Adipocyte (in vitro differentiated cells): ENCODE results near the gene BTBD2.

Source experiments
- DNase-seq: peaks from one replicate; pipeline ENCODE4 v3.0.0-alpha.2; 2015; ENCODE audit warnings: low read depth
- H3K27me3 ChIP-seq: replicated peaks from 2 replicates; pipeline ENCODE4 v1.7.0; 2013; ENCODE audit warnings: mild to moderate bottlenecking, low read length, moderate library complexity; ENCODE audit not compliant: control insufficient read depth, insufficient read depth
- H3K36me3 ChIP-seq: 2 replicates; pipeline ENCODE4 v1.7.0; 2013; ENCODE audit warnings: low read length, mild to moderate bottlenecking, moderate library complexity; ENCODE audit not compliant: control insufficient read depth, insufficient read depth, severe bottlenecking
- H3K4me1 ChIP-seq: 2 replicates; pipeline ENCODE4 v1.7.0; 2013; ENCODE audit warnings: mild to moderate bottlenecking, low read length, moderate library complexity; ENCODE audit not compliant: control insufficient read depth, insufficient read depth
- H3K4me3 ChIP-seq: 2 replicates; pipeline ENCODE4 v1.7.0; 2013; ENCODE audit warnings: mild to moderate bottlenecking, low read length, moderate library complexity
- H3K9ac ChIP-seq: 2 replicates; pipeline ENCODE4 v1.7.0; 2013; ENCODE audit warnings: mild to moderate bottlenecking, low read length, moderate library complexity
- H3K9me3 ChIP-seq: 2 replicates; pipeline ENCODE4 v1.7.0; 2013; ENCODE audit warnings: mild to moderate bottlenecking, low read length, moderate library complexity; ENCODE audit not compliant: control insufficient read depth

BTBD2 gene

DNA sequence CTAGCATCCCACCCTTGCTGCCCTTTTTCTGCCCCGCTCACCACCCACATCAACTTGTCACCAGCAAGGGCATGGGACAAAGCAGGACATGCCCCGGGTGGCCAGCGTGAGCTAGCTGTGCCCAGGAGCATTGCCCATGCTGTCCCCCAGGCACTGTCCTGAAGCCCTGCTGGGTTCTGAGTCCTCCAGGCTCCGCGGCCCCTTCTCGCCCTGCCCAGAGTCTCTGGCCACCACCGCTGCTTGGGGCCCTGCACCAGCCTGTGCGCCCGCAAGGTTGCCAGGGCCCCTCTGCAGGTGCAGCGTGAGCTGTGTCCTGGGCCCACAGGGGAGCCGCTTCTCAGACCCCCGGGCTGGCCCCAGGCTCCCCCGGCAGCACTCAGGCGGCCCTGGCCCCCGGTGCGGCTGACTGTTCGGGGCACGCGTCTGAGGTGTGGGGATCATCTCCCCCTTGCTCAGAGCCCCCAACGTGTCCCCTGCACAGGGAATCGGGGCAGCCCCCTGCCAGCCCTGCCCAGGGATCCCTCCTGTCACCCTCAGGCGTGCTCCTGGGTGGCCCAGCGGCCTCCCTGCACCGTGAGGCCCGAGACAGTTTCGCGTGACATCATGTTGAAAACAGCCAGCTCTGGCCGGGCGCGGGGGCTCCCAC is 70.5 kb downstream of the BTBD2 start:
- peaks cover 23% of the 10 kb centered on the region for H3K4me1 ChIP-seq

DNA sequence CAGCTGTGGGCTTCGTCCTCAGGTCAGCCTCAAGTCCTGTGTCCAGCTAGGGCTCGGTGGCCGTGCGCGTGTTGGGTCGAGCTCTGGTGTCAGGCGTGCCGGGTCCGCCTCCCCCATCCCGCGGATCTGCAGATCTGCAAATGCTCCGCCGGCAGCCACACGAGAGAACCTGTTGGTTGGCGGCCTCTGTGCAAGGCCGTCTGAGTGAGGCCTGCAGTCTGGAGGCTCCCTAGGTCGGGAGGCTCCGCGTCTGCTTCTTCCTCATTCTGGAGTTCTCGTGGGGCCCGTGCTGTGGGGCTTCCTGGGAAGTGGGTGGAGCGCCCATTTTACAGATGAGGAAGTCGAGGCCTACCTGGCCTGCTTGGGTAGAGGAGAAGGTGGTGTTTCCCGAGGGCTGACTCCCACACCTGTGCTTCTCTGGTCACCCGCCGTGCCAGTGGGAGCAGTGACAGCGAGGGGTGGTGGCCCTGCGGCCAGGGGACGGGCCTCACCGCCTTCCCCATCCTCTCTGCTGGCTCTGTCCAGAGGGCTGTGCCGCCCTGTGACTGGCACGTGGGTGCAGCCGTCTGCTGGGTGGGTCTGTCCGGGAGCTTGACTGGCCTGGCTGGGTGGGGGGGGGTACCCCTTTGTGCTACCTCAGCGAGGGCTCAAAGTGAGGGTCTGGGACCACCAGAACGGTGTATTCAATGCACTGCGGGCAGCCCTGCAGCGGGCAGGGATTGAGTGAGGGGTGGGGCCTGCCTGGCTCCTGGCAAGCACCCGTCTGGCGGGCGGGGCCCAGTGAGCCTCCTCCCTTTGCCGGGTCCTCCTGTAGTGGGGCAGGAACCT is 71.2 kb downstream of the BTBD2 start:
- Histone ChIP-seq H3K4me3 (no peak overlapping the region), H3K36me3 (no peaks in the 10 kb centered on the region), H3K27me3 (no peaks in the 10 kb centered on the region), H3K9me3 (no peaks in the 10 kb centered on the region), H3K9ac (no peak overlapping the region), H3K4me1 (peaks cover 30% of the 10 kb centered on the region)
- DNase-seq = peak; percentile 6

More for the DNA sequence above, 70.5 kb downstream of the BTBD2 start:
- DNase-seq = no peak
- H3K27me3 ChIP-seq = no peaks in the 10 kb centered on the region
- H3K9me3 ChIP-seq = no peaks in the 10 kb centered on the region
- H3K4me3 ChIP-seq = no peak overlapping the region
- H3K36me3 ChIP-seq = no peaks in the 10 kb centered on the region
- no peak overlapping the region for H3K9ac ChIP-seq

- DNase-seq = no peak
- Histone ChIP-seq H3K9me3 (no peaks in the 10 kb centered on the region), H3K27me3 (no peaks in the 10 kb centered on the region), H3K36me3 (no peaks in the 10 kb centered on the region), H3K4me1 (peaks cover 31% of the 10 kb centered on the region), H3K9ac (no peak overlapping the region), H3K4me3 (no peak overlapping the region)
Observed at GRCh38 chr19:1943661-1944087, 71.8 kb downstream of the BTBD2 start.

DNA sequence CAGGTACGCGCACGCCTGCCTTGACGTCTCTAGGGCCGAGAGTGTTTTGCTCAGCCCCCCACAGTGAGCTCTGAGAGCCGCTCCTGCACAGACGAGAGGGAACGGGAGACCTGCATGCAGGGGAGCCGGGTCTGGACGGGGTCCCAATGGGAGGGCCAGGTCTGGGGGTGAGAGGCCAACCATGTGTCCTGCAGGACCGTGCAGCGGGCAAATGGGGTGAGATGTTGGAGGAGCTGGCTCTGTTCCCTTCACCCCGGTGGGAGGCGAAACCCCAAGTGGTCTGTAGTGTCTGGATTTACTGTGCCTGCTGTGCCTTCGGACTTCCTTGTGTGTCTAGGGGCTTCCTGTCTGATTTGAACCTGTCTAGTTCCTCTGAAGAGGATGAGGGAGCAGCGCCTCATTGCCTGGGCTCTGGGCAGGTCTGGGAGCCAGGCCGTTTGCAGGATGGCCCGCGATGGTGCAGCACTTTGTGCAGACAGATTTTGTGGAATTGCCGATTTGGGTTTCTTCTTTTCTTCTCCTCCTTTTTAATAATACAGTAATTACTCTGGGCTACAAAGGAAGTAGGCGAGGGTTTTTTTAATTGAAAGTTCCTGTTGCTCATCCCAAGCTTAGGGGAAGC is 72.5 kb downstream of the BTBD2 start:
- peak overlapping the region; percentile 92 for H3K4me3 ChIP-seq
- no peaks in the 10 kb centered on the region for H3K36me3 ChIP-seq
- no peaks in the 10 kb centered on the region for H3K9me3 ChIP-seq
- no peaks in the 10 kb centered on the region for H3K27me3 ChIP-seq
- H3K9ac ChIP-seq = peak overlapping the region; percentile 97
- DNase-seq = peak; percentile 30
- peaks cover 31% of the 10 kb centered on the region for H3K4me1 ChIP-seq

- H3K9me3 ChIP-seq = no peaks in the 10 kb centered on the region
- no peaks in the 10 kb centered on the region for H3K27me3 ChIP-seq
- peak overlapping the region; percentile 92 for H3K4me3 ChIP-seq
- H3K36me3 ChIP-seq = no peaks in the 10 kb centered on the region
- DNase-seq = peak; percentile 88
- H3K9ac ChIP-seq = peak overlapping the region; percentile 97
- peaks cover 31% of the 10 kb centered on the region for H3K4me1 ChIP-seq
Observed at GRCh38 chr19:1942078-1942933, 73.2 kb downstream of the BTBD2 start.

GRCh38 chr19:1941146-1942077 is 74.1 kb downstream of the BTBD2 start, which contains the start of gene CSNK1G2:
Gene CSNK1G2 (plus strand): TSS chr19:1941172. CDS start chr19:1969773, 28,601 bp downstream.
- Histone ChIP-seq H3K4me1 (peaks cover 32% of the 10 kb centered on the region), H3K36me3 (no peaks in the 10 kb centered on the region), H3K9me3 (no peaks in the 10 kb centered on the region), H3K4me3 (peak within 1 kb of the TSS; percentile 92), H3K27me3 (no peaks in the 10 kb centered on the region), H3K9ac (peak within 1 kb of the TSS; percentile 97)
- no peak for DNase-seq

DNA sequence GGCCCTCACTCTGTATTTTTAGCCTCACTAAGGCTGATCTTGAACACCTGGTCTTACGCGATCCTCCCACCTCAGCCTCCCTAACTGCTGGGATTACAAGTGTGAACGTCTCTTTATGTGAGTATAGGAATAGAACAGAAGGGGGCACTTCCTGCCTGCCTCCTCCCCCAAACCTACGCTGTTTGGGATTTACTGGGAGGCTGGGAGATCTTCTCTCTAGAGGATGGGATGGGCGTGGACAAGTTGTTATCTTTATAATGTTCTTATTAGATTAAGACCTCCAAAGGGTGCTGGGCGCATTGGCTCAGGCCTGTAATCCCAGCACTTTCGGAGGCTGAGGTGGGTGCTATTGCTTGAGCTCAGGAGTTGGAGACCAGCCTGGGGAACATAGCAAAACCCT is 77.4 kb downstream of the BTBD2 start:
- DNase-seq = no peak
- H3K9ac ChIP-seq = no peak overlapping the region

DNA sequence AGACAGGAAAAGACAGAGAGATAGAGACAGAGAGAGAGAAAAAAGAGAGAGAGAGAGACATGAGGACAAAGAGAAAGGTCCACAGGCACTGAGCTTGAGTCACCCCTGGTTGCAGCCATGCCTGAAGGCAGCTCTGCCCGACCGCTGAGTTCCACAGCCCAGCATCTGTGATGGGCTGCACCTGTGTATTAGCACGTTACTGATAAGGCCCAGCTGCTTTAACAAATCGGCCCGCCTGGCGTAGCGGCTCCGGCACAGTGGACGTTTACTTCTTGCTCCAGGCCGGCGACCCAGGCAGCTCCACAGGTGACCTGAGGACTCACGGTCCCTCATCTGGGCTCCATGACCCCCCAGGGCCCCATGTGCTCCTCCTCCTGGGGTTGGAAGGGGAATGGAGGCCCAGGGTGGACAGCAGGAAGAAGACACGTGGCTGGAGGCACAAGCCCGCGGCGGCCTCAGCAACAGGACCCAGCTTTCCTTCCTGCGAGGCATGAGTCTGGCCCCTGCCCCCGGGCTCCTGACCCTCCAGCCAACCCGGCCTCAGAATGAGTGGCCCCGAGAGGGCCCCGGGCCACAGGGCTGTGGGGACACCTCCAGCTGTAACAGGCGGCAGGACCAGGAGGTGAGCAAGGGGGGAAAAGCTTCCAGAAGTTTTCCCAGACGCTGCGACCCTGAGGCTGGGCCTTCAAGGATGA is 78.5 kb downstream of the BTBD2 start:
- Histone ChIP-seq H3K4me3 (no peak overlapping the region), H3K36me3 (no peaks in the 10 kb centered on the region), H3K9me3 (no peaks in the 10 kb centered on the region), H3K4me1 (peaks cover 25% of the 10 kb centered on the region), H3K27me3 (no peaks in the 10 kb centered on the region), H3K9ac (no peak overlapping the region)
- DNase-seq = no peak

More for the DNA sequence above, 77.4 kb downstream of the BTBD2 start:
- no peaks in the 10 kb centered on the region for H3K27me3 ChIP-seq
- no peaks in the 10 kb centered on the region for H3K9me3 ChIP-seq
- H3K4me3 ChIP-seq = no peak overlapping the region
- H3K36me3 ChIP-seq = no peaks in the 10 kb centered on the region
- peaks cover 34% of the 10 kb centered on the region for H3K4me1 ChIP-seq

- no peak for DNase-seq
- Histone ChIP-seq H3K4me3 (no peak overlapping the region), H3K36me3 (no peaks in the 10 kb centered on the region), H3K9ac (peak overlapping the region; percentile 25), H3K27me3 (no peaks in the 10 kb centered on the region), H3K4me1 (peaks cover 25% of the 10 kb centered on the region), H3K9me3 (peaks cover 2% of the 10 kb centered on the region)
Observed at GRCh38 chr19:1936430-1936829, 79.1 kb downstream of the BTBD2 start.
